ENCODE results near the gene LCN9.

The LCN9 gene

DNA sequence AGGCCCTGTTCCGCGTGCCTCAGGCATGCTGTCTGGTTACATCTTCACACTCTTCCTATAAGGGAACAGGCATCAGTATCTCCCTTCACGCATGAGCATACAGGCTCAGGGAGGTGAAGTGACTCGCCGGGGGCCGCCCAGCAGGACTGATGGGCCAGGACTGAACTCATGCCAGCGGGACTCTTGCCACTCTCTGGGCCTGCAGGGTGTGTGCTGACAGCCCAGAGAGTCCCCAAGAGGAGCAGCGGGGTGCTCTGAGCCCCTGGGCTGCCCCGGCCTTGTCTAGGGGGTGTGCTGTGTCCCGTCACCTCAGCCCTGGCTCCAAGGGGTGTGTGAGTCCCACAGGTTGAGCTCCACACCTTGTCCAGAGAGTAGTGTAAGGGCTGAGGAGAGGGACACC, 48.8 kb downstream of the LCN9 start:
- H3K4me3 ChIP-seq (ENCODE audit: low read depth, low read length): no peak overlapping the region
- DNase-seq (ENCODE audit: low read depth): no peak
- TF ChIP-seq, protein P1, sequence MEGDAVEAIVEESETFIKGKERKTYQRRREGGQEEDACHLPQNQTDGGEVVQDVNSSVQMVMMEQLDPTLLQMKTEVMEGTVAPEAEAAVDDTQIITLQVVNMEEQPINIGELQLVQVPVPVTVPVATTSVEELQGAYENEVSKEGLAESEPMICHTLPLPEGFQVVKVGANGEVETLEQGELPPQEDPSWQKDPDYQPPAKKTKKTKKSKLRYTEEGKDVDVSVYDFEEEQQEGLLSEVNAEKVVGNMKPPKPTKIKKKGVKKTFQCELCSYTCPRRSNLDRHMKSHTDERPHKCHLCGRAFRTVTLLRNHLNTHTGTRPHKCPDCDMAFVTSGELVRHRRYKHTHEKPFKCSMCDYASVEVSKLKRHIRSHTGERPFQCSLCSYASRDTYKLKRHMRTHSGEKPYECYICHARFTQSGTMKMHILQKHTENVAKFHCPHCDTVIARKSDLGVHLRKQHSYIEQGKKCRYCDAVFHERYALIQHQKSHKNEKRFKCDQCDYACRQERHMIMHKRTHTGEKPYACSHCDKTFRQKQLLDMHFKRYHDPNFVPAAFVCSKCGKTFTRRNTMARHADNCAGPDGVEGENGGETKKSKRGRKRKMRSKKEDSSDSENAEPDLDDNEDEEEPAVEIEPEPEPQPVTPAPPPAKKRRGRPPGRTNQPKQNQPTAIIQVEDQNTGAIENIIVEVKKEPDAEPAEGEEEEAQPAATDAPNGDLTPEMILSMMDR (conservative IDR thresholded peaks at IDR 0.05; ENCODE audit: low read depth, low read length): no peak

DNA sequence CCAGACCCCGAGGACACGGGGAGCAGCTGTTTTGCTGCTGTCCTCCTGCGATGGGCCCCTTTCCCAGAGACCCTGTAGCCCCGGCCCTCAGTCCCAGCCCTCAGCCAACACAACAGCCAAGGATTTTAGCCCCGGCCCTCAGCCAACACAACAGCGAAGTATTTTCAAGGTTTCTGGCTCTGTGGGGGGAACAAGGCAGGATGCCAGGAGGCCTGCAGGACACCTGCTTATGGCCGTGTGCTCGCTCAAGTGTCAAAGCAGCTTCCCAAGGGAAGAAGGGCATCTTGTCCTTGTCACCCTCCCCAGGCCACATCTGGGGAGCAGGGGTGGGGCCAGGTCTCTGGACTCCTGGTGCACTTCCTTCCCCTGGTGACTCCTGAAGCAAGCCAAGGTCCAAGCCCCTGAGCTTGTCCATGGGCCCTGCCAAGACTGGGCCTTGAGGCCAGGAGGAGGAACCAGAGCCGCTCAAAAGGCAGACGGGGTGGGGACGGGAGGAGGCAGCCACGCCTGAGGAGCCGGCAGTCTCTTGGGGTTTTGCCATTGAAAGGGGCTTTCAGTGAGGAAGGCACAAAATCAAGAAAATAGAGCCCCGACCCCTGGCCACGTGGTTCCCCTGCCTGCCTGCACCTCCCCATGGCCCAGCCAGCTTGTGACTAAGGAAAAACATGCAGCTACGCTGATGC, 49.6 kb downstream of the LCN9 start:
- TF ChIP-seq, protein P1 (conservative IDR thresholded peaks at IDR 0.05; ENCODE audit: low read depth, low read length): no peak
- DNase-seq (ENCODE audit: low read depth): no peak

DNA sequence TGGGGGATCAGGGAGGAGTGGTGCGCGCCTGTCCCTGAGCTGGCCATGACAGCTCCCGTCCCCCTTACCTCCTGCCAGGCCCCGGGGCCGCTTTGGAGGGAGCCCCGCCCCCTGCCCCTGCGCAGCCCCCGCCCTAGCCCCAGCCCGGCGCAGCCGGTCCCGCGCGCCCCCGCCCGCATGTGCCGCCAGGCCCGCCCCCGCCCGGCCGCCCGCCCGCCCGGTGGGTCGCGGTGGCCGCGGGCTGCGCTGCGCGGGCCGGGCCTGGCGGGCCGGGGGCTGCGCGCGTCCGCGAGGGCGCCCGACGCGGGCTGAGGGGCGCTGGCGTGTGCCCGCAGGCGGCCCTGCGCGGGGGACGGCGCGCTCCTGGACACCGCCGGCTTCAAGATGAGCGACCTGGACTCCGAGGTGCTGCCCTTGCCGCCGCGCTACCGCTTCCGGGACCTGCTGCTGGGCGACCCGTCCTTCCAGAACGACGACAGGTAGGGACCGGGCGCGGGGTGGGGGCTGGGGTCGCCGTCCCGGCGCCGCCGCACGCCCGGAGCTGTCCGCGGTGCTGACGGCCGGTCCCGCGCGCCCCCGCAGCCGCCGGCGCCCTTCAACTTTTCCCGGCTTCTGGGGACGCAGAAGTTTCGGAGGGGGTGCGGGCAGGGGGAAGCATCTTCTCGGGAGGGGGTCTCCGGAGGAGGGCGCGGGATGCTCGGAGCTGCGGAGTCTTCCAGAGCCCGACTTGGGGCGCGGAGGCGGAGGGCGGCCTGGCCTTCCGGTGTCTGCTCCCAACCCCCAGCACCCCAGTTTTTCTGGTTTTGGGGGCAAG, 51.3 kb downstream of the LCN9 start:
- H3K4me3 ChIP-seq (ENCODE audit: low read depth, low read length): no peak overlapping the region
- DNase-seq (ENCODE audit: low read depth): no peak
- TF ChIP-seq, protein P1 (conservative IDR thresholded peaks at IDR 0.05; ENCODE audit: low read depth, low read length): no peak

More for the DNA sequence above, 49.6 kb downstream of the LCN9 start:
- H3K4me3 ChIP-seq (ENCODE audit: low read depth, low read length): no peak overlapping the region

DNA sequence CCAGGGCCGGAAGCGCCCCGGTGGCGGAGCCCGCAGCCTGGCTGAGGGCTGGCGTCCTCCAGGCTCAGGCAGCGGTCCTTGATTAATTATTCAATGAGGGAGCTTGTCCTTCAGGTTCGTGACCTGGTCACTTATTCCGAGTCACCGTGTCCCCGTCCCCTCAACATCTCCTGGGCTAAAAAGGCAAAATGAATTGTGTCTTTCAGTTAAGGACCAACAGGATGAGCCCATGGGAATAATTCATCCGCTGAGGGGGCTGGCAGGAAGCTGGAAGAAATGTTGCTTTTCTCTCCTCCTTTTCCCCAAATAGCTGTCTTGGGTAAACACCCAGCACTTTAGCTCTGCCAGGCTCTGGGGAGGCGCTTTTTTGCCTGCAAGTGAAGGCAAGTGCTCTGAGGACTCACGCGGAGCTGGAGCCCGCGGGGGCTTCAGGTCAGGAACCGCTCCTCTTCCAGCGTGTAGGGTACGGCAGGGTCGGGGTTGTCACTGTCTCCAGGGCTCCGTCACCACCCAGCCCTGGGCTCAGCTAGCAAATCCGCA, 52.0 kb downstream of the LCN9 start:
- H3K4me3 ChIP-seq (ENCODE audit: low read depth, low read length): no peak overlapping the region
- TF ChIP-seq, protein P1 (conservative IDR thresholded peaks at IDR 0.05; ENCODE audit: low read depth, low read length): no peak
- no peak for DNase-seq (ENCODE audit: low read depth)

DNA sequence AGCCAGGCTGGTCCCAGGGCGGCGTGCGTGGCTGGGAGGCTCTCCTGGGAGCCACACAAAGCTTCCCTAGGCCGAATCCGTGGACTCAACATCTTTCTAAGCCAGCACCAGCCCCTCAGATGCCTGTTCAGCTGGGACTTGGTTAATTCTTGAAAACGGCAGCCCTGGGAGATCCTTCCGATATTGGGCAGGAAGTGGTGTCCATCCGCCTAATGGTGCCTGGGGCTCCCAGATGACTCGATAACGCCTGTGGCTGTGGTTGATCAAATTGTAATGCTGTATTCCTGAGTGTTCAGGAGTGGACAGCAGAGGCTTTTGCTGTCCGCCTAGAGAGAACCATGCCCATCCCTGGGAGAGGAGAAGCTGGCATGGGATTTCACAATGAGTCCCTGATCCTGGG, 52.9 kb downstream of the LCN9 start:
- no peak overlapping the region for H3K4me3 ChIP-seq (ENCODE audit: low read depth, low read length)
- TF ChIP-seq, protein P1 (conservative IDR thresholded peaks at IDR 0.05; ENCODE audit: low read depth, low read length): no peak
- DNase-seq (ENCODE audit: low read depth): no peak

Data from choroid plexus epithelial cell (primary cell).